ENCODE measurements around the gene ZNF708.

- TF ChIP-seq CTCF (IDR thresholded peaks at IDR 0.05), result peak in 3 of 7 experiments; percentile 41 to 81 (median 50)
- no peak for TF ChIP-seq POLR2A (IDR thresholded peaks at IDR 0.05)
These were observed 72.5 kb downstream of the ZNF708 start for GRCh38 chr19:21256722-21257121.

Measured in body of pancreas (tissue), 4 donors.